Stomach smooth muscle (tissue), 2 donors: ENCODE data around the gene ARID3A.
A peak's percentile ranks its signal among the peaks of the same experiment; 100 is the strongest.
"Not testable (repeated sequence)": the region's sequence is repeated elsewhere in the genome, so short reads cannot be mapped to it uniquely, and the experiment has no call there.

Experiments
- H3K27ac ChIP-seq: one replicate; pipeline ENCODE4 v1.7.0; 2013; ENCODE audit warnings: mild to moderate bottlenecking, low read length, inconsistent platforms
- H3K27me3 ChIP-seq, 2 donors: one replicate each; pipeline ENCODE4 v1.7.0; 2013; ENCODE audit warnings: low read length in 2 of 2; ENCODE audit not compliant: insufficient read depth in 2 of 2, control insufficient read depth in 1 of 2
- H3K36me3 ChIP-seq, 2 donors: one replicate each; pipeline ENCODE4 v1.7.0; 2013; ENCODE audit warnings: low read length in 2 of 2; ENCODE audit not compliant: control insufficient read depth in 2 of 2, insufficient read depth in 2 of 2
- H3K4me1 ChIP-seq: one replicate; pipeline ENCODE4 v1.7.0; 2013; ENCODE audit warnings: low read length; ENCODE audit not compliant: control insufficient read depth, insufficient read depth
- H3K4me3 ChIP-seq, 2 donors: one replicate each; pipeline ENCODE4 v1.7.0; 2013; ENCODE audit warnings: low read length in 2 of 2
- H3K9ac ChIP-seq, 2 donors: one replicate each; pipeline ENCODE4 v1.7.0; 2013; ENCODE audit warnings: low read length in 2 of 2, mild to moderate bottlenecking in 1 of 2
- H3K9me3 ChIP-seq, 2 donors: one replicate each; pipeline ENCODE4 v1.7.0; 2013; ENCODE audit warnings: low read length in 2 of 2; ENCODE audit not compliant: control insufficient read depth in 2 of 2
- donor health status: healthy.
- donor health status: Pancreatic carcinoma.

ARID3A gene

DNA sequence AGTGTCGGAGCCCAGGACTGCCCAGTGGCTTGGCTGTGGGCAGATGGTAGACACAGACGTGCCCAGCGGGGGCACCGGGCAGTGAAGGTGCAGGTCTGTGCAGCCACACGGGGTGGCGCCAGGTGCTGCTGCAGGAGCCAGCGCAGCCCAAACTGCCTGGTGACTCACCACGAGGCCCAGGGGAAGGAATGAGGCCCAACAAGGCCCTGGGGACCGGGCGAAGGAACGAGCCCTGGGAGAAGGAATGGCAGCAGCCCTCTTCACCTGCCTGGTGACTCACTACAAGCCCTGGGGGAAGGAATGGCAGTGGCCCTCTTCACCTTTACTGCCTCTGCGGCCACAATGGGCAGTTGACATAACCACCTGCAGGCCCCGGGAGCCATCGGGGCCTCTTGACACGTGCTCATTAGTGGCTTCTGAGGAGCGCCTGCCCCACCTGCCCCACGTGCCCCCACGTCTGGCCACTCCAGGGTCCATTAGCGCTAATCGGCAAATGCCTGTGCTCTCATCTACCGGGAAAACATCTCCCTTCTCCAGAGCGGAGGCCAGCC, 42.1 kb upstream of the ARID3A start:
- H3K4me1 ChIP-seq: no peaks in the 10 kb centered on the region
- peaks cover 33 to 42% of the 10 kb centered on the region in 2 donors for H3K36me3 ChIP-seq
- H3K27ac ChIP-seq: no peak overlapping the region

DNA sequence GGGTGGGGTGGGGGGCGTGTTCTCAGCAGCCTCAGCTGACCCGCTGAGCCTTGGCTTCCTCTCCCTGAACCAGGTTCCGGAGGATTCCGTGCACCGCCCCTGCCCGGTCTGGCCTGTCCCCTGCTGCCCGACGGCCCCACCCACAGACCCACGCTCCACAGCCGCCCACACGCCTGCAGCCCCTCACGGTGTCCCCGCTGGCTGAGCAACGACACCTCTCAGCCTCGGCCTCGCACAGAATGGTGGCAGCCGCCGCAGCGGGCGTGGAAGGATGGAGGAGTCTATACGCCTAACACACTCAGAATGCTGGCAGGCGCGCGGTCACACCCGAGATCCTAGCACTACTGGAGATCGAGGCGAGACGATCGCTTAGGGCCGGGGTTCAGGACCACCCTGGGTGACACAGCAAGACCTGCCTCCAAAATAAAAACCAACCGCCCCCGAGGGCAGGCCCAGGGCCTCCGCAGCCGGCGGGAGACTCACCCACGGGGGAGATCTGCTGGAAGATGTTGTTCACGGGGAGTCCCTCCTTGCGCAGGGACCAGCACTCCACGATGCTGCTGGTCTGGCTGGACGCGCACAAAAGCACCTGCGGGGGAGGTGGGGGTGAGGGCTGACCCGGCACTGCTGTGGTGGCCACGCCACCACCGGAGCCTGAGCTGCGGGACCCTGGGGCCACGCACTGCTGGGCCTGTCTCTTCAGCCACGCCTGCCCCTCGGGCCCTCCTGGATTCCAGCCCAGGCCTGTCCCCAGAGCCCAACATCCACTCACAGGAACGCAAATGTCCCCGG, 41.2 kb upstream of the ARID3A start:
- no peak overlapping the region for H3K9ac ChIP-seq
- H3K4me1 ChIP-seq: no peaks in the 10 kb centered on the region
- H3K9me3 ChIP-seq: no peaks in the 10 kb centered on the region
- H3K36me3 ChIP-seq: peaks cover 34 to 44% of the 10 kb centered on the region in 2 donors
- H3K4me3 ChIP-seq: no peak overlapping the region
- no peaks in the 10 kb centered on the region for H3K27me3 ChIP-seq
- no peak overlapping the region for H3K27ac ChIP-seq

More for the DNA sequence above, 42.1 kb upstream of the ARID3A start:
- Histone ChIP-seq H3K27me3 (no peaks in the 10 kb centered on the region), H3K4me3 (no peak overlapping the region), H3K9ac (no peak overlapping the region), H3K9me3 (no peaks in the 10 kb centered on the region)

DNA sequence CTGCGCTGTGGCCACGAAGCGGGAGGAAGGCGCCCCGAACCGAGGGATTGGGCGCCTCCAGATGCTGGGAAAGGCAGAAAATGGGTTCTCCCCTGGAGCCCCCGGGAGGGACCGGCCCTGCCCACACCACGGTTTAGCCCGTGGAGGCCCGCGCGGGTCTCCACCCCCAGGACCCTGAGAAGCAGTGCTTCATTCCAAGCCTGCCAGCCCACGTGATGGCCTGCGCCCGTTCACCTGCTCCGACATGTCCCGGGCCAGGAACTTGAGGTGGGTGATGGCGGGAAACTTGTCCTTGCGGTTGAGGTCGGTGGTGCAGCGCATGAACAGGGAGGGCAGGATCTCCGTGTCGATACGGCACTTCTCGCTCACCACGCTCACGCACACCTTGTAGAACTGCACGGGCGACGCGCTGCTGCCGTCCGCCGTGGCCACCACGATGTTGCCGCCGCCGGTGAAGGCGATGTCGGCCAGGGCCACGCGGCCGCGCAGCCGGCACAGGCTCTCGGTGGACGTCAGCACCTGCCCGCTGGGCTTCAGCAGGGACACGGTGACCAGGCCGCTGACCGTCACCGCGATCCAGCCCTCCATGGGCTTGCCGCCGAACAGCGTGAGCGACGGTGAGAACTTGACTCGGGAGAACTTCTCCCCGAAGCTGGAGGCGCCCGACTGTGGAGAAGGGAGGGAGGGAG, 40.2 kb upstream of the ARID3A start:
- H3K4me1 ChIP-seq: peaks cover 2% of the 10 kb centered on the region
- H3K4me3 ChIP-seq: no peak overlapping the region
- no peak overlapping the region for H3K27ac ChIP-seq
- H3K9me3 ChIP-seq: no peaks in the 10 kb centered on the region
- no peaks in the 10 kb centered on the region for H3K27me3 ChIP-seq
- peaks cover 31 to 48% of the 10 kb centered on the region in 2 donors for H3K36me3 ChIP-seq
- H3K9ac ChIP-seq: no peak overlapping the region

DNA sequence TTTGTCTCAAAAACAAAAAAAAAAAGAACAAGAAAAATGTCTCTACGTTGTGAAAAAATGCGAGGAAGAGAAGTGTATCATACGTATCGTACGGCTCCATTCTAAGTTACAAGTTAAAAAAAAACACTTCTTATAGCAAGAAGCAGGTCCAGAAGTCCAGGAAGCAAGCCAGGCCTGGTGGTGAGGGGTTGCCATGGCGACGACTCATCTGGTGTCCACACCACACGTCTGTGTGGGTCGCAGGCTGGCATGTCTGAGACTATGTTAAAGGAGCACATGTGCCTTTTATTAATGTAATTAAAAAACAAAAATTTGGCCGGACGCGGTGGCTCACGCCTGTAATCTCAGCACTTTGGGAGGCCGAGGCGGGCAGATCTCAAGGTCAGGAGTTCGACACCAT, 38.8 kb upstream of the ARID3A start:
- H3K4me1 ChIP-seq: peaks cover 9% of the 10 kb centered on the region
- peaks cover 21 to 37% of the 10 kb centered on the region in 2 donors for H3K36me3 ChIP-seq
- H3K27me3 ChIP-seq: no peaks in the 10 kb centered on the region
- H3K27ac ChIP-seq: no peak overlapping the region
- no peaks in the 10 kb centered on the region for H3K9me3 ChIP-seq
- no peak overlapping the region for H3K4me3 ChIP-seq
- no peak overlapping the region for H3K9ac ChIP-seq

DNA sequence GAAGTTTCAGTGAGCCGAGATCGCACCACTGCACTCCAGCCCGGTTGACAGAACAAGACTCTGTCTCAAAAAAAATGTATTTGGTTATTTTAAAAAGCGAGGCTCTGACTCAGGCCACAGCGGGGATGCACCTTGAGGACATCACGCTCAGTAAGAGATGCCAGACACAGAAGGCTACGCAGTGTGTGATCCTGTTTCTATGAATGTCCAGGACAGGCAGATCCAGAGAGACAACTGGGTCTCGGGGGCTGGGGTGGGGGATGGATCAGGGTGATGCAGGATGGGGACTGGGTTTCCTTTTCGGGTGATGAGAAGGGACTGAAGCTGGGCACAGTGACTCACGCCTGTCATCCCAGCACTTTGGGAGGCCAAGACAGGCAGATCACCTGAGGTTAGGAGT, 38.2 kb upstream of the ARID3A start:
- Histone ChIP-seq H3K4me3 (no peak overlapping the region), H3K27ac (no peak overlapping the region), H3K9ac (no peak overlapping the region), H3K4me1 (peaks cover 14% of the 10 kb centered on the region), H3K9me3 (no peaks in the 10 kb centered on the region), H3K27me3 (no peaks in the 10 kb centered on the region), H3K36me3 (peaks cover 15 to 32% of the 10 kb centered on the region in 2 donors)

DNA sequence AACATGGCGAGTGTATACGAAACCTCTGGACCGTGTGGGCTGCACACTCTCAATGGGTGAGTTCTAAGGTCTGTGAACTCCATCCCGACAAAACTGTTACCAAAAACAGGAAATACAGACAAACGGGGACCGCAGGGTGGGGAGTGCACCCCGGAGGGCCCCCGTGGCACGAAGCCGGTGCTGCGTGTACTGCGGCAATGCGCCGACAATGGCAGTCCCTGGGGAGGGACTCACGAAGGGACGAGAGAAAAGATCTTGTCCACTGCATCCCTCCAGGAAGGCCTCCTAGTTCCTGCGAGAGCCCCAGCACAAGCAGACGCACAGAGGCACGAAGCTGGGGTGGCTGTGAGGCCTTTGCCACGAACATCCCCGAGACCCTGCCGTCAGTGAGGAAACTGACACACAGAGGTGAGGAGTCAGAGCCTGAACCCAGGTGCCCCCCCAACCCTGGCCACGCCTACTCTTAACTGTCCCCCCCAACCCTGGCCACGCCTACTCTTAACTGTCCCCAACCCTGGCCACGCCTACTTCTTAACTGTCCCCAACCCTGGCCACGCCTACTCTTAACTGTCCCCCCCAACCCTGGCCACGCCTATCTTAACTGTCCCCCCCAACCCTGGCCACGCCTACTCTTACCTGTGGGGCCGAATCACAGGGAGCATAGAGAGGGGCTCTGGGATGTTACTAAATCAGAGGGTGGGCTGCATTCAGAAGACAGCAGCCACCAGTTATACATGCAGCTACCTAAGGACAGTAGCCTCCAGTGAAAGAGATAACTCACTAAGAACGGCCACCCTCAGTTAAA, 37.1 kb upstream of the ARID3A start:
- Histone ChIP-seq H3K36me3 (peaks cover 12 to 25% of the 10 kb centered on the region in 2 donors), H3K27me3 (no peaks in the 10 kb centered on the region), H3K9ac (no peak overlapping the region), H3K4me3 (no peak overlapping the region), H3K4me1 (peaks cover 14% of the 10 kb centered on the region), H3K9me3 (no peaks in the 10 kb centered on the region), H3K27ac (no peak overlapping the region)

DNA sequence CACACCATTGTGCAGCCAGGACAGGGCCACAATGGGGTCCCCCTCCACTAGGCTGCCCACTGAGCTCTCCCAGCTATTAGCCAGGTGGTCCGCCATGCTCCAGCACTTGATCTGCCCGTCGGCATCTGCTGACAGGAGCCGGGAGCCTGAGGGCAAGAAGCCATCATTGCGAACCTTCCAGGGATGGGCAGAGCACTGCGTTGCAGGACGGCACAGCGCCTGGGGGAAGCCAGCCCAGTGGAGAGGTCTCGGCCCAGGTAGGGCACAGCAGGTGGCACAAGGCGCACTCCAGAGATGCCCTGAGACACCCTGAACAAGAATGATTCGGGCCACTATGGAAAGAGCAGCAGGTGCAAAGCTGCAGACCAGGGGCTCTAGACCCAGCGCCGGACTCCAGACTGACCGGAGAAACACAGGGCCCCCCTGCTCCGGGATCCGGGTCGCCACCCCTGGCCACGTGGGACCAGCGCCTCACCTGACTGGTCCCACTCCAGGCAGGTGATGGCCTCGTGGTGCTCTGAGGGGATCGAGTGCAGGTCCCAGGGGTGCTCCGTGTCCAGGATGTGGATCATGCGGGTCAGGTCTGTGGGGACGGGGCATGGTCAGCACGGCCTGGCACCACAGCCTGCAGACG, 36.1 kb upstream of the ARID3A start:
- Histone ChIP-seq H3K36me3 (peaks cover 12 to 22% of the 10 kb centered on the region in 2 donors), H3K9me3 (no peaks in the 10 kb centered on the region)

DNA sequence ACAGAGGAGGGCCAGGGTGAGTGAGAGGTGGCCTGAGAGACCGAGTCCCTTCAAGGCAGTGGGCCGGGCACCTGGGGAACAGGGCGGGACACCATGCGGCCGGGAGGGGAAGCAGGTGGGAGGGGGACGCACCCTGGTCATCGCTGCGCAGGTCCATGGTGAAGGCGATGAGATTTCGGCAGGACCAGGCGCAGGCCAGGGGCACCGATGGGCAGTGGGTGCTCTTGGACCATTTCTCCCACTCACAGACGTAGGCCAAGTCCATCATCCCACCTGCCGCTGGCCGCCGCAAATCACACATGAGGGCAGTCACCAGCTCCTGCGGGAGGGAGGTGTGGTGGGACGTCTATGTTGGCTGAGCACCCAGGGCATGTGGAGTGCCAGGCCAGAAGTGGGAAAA, 35.0 kb upstream of the ARID3A start:
- Histone ChIP-seq H3K27me3 (no peaks in the 10 kb centered on the region), H3K9ac (no peak overlapping the region), H3K4me1 (peaks cover 14% of the 10 kb centered on the region), H3K36me3 (peaks cover 12 to 19% of the 10 kb centered on the region in 2 donors), H3K27ac (no peak overlapping the region), H3K4me3 (no peak overlapping the region), H3K9me3 (no peaks in the 10 kb centered on the region)

More for the DNA sequence above, 36.1 kb upstream of the ARID3A start:
- peaks cover 14% of the 10 kb centered on the region for H3K4me1 ChIP-seq
- H3K9ac ChIP-seq: no peak overlapping the region
- H3K27me3 ChIP-seq: no peaks in the 10 kb centered on the region
- no peak overlapping the region for H3K27ac ChIP-seq
- no peak overlapping the region for H3K4me3 ChIP-seq

DNA sequence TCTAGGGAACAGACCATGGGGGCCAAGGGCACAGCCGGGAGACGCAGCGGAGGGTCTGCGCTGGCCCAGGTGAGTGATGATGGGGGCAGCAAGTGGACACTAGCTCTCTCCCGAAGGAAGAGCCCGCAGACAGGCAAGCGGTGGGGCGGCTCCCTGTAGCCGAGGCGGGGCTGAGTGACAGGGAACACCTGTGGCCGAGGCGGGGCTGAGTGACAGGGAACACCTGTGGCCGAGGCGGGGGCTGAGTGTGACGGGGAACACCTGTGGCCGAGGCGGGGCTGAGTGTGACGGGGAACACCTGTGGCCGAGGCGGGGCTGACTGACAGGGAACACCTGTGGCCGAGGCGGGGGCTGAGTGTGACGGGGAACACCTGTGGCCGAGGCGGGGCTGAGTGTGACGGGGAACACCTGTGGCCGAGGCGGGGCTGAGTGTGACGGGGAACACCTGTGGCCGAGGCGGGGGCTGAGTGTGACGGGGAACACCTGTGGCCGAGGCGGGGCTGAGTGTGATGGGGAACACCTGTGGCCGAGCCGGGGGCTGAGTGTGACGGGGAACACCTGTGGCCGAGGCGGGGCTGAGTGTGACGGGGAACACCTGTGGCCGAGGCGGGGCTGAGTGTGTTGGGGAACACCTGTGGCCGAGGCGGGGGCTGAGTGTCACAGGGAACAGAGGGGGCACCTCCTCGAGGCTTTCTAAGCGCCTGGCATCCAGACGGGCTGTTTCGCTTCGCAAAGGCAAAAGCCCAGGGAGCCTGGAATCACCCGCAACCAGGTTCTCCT, 34.2 kb upstream of the ARID3A start:
- peak overlapping the region; percentile 62 to 85 for H3K4me3 ChIP-seq
- not testable (repeated sequence) for H3K27me3 ChIP-seq, H3K27ac ChIP-seq, H3K9me3 ChIP-seq
- peak overlapping the region; percentile 62 to 78 for H3K9ac ChIP-seq
- peaks cover 5 to 15% of the 10 kb centered on the region in 2 donors for H3K36me3 ChIP-seq
- H3K4me1 ChIP-seq: peaks cover 14% of the 10 kb centered on the region
